Measurements from ENCODE around the gene CENPQ. TPM values are rescaled to one million over a fixed set of nuclear protein-coding genes. Genes with fewer than 3 reads are reported as not detected.

CENPQ gene
- total and polyA plus RNA-seq, 2 of the 13 experiments (the other 11 are each of a cell fraction or from before 2014, with no cell fraction given), result 9.1 to 20.1 TPM

GRCh38 chr6:49506569-49507111, 43.5 kb downstream of the CENPQ start:
- H3K4me1 ChIP-seq (ENCODE audit: insufficient read depth, low read length), result peaks cover 42% of the 10 kb centered on the region
- H3K27ac ChIP-seq (ENCODE audit: extremely low read length, insufficient read depth, low read length), result peak overlapping the region; percentile 85
- ATAC-seq (peak; percentile 98), DNase-seq (ENCODE audit: low spot score) (peak; percentile 90), FAIRE-seq (peak; percentile 70)
- ChIA-PET POLR2A (no interaction called here), CTCF (ENCODE audit: low intra/inter-chr PET ratio, low total read pairs) (interaction anchor here (1.4 kb wide), 1 partner anchor 26 kb away, joined by 4 read pairs; no protein-coding TSS in a partner anchor)
- no peaks in the 10 kb centered on the region for H3K27me3 ChIP-seq (ENCODE audit: control insufficient read depth in 1 of 2, insufficient read depth in 2 of 2, low read length in 2 of 2)
- peak overlapping the region; percentile 93 for H2AFZ ChIP-seq (ENCODE audit: low read length)
- peak overlapping the region; percentile 71 for H3K4me2 ChIP-seq (ENCODE audit: low read depth, low read length)
- peak overlapping the region in 1 of 3 experiments; percentile 41; a peak in 3 of 6 replicates for H3K4me3 ChIP-seq (replicated peaks in 1 of 3; ENCODE audit: insufficient read depth in 1 of 3, low read depth in 2 of 3, low read length in 3 of 3)
- H3K9ac ChIP-seq (ENCODE audit: insufficient read depth, low read depth, low read length), result peak overlapping the region; percentile 61
- in situ Hi-C loops (cut with HindIII; ENCODE audit: extremely low pct_ligation_motif_present, low pct_unique_long_range_greater_than_20kb) (no loop called here), intact Hi-C loops (cut with micrococcal nuclease; ENCODE audit: unreplicated experiment) (loop anchor here (2.0 kb wide), 1 partner anchor 16 kb away; no protein-coding TSS in a partner anchor)
- no TSS peak for BruUV-seq (replicated peaks)
- WGBS (ENCODE audit: low lambda C conversion rate), result 11% methylated on average over 5 of the region's 5 CpGs
- no peaks in the 10 kb centered on the region for H3K9me3 ChIP-seq (ENCODE audit: low read length)
- no peaks in the 10 kb centered on the region for H4K20me1 ChIP-seq (ENCODE audit: insufficient read depth, low read length)
- H3K79me2 ChIP-seq (ENCODE audit: insufficient read depth, low read length), result no peaks in the 10 kb centered on the region
- no peaks in the 10 kb centered on the region for H3K36me3 ChIP-seq (replicated peaks in 1 of 2; ENCODE audit: control insufficient read depth in 1 of 2, insufficient read depth in 2 of 2, low read length in 2 of 2)
- TF ChIP-seq BRF2 (CRISPR knock-in tag; IDR thresholded peaks at IDR 0.05) (no peak), ZBTB33 (CRISPR knock-in tag; IDR thresholded peaks at IDR 0.05) (no peak), PITX1 (CRISPR knock-in tag; IDR thresholded peaks at IDR 0.05) (peak; percentile 64; the same call in 1 of the 2 replicates), RCOR2 (CRISPR knock-in tag; IDR thresholded peaks at IDR 0.05) (0 out of 2 replicates have a peak, but pooled peaks have one; percentile 34), ZNF788 (CRISPR knock-in tag; IDR thresholded peaks at IDR 0.05; ENCODE audit: borderline replicate concordance) (peak; percentile 68; the same call in 1 of the 2 replicates), RFX1 (IDR thresholded peaks at IDR 0.05) (no peak; the same call in 1 of the 2 replicates), NCOA1 (CRISPR knock-in tag; IDR thresholded peaks at IDR 0.05) (0 out of 2 replicates have a peak, but pooled peaks have one; percentile 45), ZNF577 (CRISPR knock-in tag; IDR thresholded peaks at IDR 0.05; ENCODE audit: borderline replicate concordance, low read depth) (no peak), ARNTL (CRISPR knock-in tag; IDR thresholded peaks at IDR 0.05) (peak; percentile 50; the same call in 1 of the 2 replicates), KLF16 (CRISPR knock-in tag; IDR thresholded peaks at IDR 0.05) (no peak), PAXIP1 (CRISPR knock-in tag; conservative IDR thresholded peaks at IDR 0.05) (peak; percentile 95)
- TF ChIP-seq, protein P1, sequence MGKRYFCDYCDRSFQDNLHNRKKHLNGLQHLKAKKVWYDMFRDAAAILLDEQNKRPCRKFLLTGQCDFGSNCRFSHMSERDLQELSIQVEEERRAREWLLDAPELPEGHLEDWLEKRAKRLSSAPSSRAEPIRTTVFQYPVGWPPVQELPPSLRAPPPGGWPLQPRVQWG (CRISPR knock-in tag; IDR thresholded peaks at IDR 0.05; ENCODE audit: borderline replicate concordance, low read depth), result no peak
- TF ChIP-seq, protein P2, sequence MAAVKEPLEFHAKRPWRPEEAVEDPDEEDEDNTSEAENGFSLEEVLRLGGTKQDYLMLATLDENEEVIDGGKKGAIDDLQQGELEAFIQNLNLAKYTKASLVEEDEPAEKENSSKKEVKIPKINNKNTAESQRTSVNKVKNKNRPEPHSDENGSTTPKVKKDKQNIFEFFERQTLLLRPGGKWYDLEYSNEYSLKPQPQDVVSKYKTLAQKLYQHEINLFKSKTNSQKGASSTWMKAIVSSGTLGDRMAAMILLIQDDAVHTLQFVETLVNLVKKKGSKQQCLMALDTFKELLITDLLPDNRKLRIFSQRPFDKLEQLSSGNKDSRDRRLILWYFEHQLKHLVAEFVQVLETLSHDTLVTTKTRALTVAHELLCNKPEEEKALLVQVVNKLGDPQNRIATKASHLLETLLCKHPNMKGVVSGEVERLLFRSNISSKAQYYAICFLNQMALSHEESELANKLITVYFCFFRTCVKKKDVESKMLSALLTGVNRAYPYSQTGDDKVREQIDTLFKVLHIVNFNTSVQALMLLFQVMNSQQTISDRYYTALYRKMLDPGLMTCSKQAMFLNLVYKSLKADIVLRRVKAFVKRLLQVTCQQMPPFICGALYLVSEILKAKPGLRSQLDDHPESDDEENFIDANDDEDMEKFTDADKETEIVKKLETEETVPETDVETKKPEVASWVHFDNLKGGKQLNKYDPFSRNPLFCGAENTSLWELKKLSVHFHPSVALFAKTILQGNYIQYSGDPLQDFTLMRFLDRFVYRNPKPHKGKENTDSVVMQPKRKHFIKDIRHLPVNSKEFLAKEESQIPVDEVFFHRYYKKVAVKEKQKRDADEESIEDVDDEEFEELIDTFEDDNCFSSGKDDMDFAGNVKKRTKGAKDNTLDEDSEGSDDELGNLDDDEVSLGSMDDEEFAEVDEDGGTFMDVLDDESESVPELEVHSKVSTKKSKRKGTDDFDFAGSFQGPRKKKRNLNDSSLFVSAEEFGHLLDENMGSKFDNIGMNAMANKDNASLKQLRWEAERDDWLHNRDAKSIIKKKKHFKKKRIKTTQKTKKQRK (IDR thresholded peaks at IDR 0.05; ENCODE audit: low read length), result no peak
